ENCODE results near the gene DNAH12. TPM values are rescaled to one million over a fixed set of nuclear protein-coding genes. Genes with fewer than 3 reads are reported as not detected.
A peak's percentile ranks its signal among the peaks of the same experiment; 100 is the strongest.

DNAH12 gene
- total and polyA plus RNA-seq, 10 of the 15 experiments (the other 5 are each of a cell fraction or from before 2014, with no cell fraction given) = under 0.01 to 0.35 (median 0.08) TPM

GRCh38 chr3:57555738-57556458 lies 11.8 kb upstream of the DNAH12 start, which contains the start of gene PDE12 (continued):
- TF ChIP-seq MYB (IDR thresholded peaks at IDR 0.05; ENCODE audit: borderline replicate concordance, low read depth, low read length) (no peak; the same call in 1 of the 2 replicates), SPI1 (IDR thresholded peaks at IDR 0.05; ENCODE audit: borderline replicate concordance, insufficient read depth, low read depth, low read length) (no peak), RAD51 (IDR thresholded peaks at IDR 0.05) (peak; percentile 98), PAX5 (IDR thresholded peaks at IDR 0.05; ENCODE audit: borderline replicate concordance, low read depth, low read length) (peak; percentile 85), ZSCAN29 (IDR thresholded peaks at IDR 0.05) (no peak), YY1 (IDR thresholded peaks at IDR 0.05; ENCODE audit: low read depth, low read length) (peak; percentile 78), LARP7 (IDR thresholded peaks at IDR 0.05) (peak; percentile 78), RAD21 (IDR thresholded peaks at IDR 0.05; ENCODE audit: insufficient read depth, low read depth, low read length) (no peak)
- TF ChIP-seq, protein P1, sequence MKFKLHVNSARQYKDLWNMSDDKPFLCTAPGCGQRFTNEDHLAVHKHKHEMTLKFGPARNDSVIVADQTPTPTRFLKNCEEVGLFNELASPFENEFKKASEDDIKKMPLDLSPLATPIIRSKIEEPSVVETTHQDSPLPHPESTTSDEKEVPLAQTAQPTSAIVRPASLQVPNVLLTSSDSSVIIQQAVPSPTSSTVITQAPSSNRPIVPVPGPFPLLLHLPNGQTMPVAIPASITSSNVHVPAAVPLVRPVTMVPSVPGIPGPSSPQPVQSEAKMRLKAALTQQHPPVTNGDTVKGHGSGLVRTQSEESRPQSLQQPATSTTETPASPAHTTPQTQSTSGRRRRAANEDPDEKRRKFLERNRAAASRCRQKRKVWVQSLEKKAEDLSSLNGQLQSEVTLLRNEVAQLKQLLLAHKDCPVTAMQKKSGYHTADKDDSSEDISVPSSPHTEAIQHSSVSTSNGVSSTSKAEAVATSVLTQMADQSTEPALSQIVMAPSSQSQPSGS (IDR thresholded peaks at IDR 0.05; ENCODE audit: low read length) = peak; percentile 58; the same call in 1 of the 2 replicates

DNA sequence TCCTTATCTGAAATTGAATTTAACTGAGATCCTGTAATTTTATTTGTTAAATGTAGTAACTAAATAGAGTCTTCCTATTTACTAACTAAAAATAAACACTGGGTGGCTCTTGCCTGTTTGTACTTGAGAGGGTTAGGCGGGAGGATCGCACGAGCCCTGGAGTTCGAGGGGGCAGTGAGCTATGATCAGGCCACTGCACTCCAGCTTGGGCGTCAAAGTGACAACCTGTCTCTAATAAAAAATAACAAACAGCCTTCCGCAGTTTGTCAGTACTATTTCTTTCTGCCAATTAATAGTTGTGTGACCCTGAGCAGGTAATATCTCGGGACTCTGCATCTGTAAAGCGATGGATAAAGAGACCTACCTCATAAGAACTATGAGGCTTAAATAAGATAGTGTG lies 11.2 kb upstream of the DNAH12 start:
- H4K20me1 ChIP-seq (ENCODE audit: control insufficient read depth, insufficient read depth) = no peaks in the 10 kb centered on the region
- peaks cover 0 to 10% of the 10 kb centered on the region in 2 experiments; a peak in 2 of 4 replicates for H3K36me3 ChIP-seq (ENCODE audit: control insufficient read depth in 2 of 2, insufficient read depth in 2 of 2, low read length in 1 of 2)
- SMC1A ChIA-PET (ENCODE audit: uncharacterized antibody, unreplicated experiment) = interaction anchor here (1.4 to 2.6 kb wide), 4 partner anchors 42 to 327 kb away, joined by 4 to 14 read pairs (median 6); partner anchors contain the start of gene ARF4
- RAD21 ChIA-PET (ENCODE audit: unreplicated experiment) = interaction anchor here (0.6 to 3.7 kb wide), 5 partner anchors 42 to 271 kb away, joined by 3 to 22 read pairs (median 4); partner anchors contain the start of gene ARF4
- H3K4me2 ChIP-seq (ENCODE audit: control insufficient read depth, insufficient read depth) = peak overlapping the region; percentile 85
- CTCF ChIA-PET = interaction anchor here (1.2 to 1.6 kb wide), 3 partner anchors 38 to 271 kb away, joined by 5 to 7 read pairs (median 6); partner anchors contain the start of gene ARF4
- TSS peak; percentile 99 for BruUV-seq (replicated peaks)
- H3K27me3 ChIP-seq (replicated peaks in 1 of 2; ENCODE audit: control insufficient read depth in 2 of 2, insufficient read depth in 2 of 2, low read length in 1 of 2) = no peaks in the 10 kb centered on the region
- in situ Hi-C loops (cut with MboI) (no loop called here), intact Hi-C loops (cut with micrococcal nuclease; ENCODE audit: unreplicated experiment) (loop anchor here (5.0 kb wide), 1 partner anchor 137 kb away; the partner anchor contains the start of gene DENND6A)
- DNase-seq (ENCODE audit: low read depth, low spot score) (no peak), ATAC-seq (no peak; the same call in 2 of the 3 replicates), FAIRE-seq (no peak)
- no peaks in the 10 kb centered on the region; the same call in none of the 2 replicates for H3K4me1 ChIP-seq (ENCODE audit: control insufficient read depth, insufficient read depth, low read length)
- WGBS (ENCODE audit: insufficient coverage, insufficient replicate concordance, low lambda C conversion rate, missing lambda C conversion rate) = 24% methylated on average over 8 of the region's 8 CpGs
- peak overlapping the region; percentile 96 for H3K9ac ChIP-seq (ENCODE audit: control insufficient read depth, insufficient read depth, low read length)
- POLR2A ChIA-PET = interaction anchor here (0.7 to 5.5 kb wide), 4 partner anchors 43 to 271 kb away, joined by 3 to 36 read pairs (median 4); partner anchors contain the start of gene ARF4
- peak overlapping the region; percentile 99 for H3K27ac ChIP-seq (ENCODE audit: control insufficient read depth, insufficient read depth)
- peak overlapping the region; percentile 76 for H3K4me3 ChIP-seq
- peak overlapping the region; percentile 100 for H2AFZ ChIP-seq (ENCODE audit: control insufficient read depth, low read depth, low read length)
- H3K79me2 ChIP-seq (ENCODE audit: control insufficient read depth, insufficient read depth, low read length) = peaks cover 49% of the 10 kb centered on the region
- H3K9me3 ChIP-seq (replicated peaks; ENCODE audit: control insufficient read depth, insufficient read depth, low read length) = no peaks in the 10 kb centered on the region
- TF ChIP-seq POLR2AphosphoS2 (IDR thresholded peaks at IDR 0.05; ENCODE audit: low read depth, low read length) (no peak), ZNF217 (IDR thresholded peaks at IDR 0.05) (no peak), RELA (IDR thresholded peaks at IDR 0.05; ENCODE audit: borderline replicate concordance, partially characterized antibody) (no peak), BRCA1 (IDR thresholded peaks at IDR 0.05; ENCODE audit: low read depth, low read length) (no peak), NFYB (IDR thresholded peaks at IDR 0.05; ENCODE audit: insufficient read depth, low read depth, low read length) (no peak), SIX5 (IDR thresholded peaks at IDR 0.05; ENCODE audit: low read depth, low read length, severe bottlenecking) (no peak), ATF7 (IDR thresholded peaks at IDR 0.05; ENCODE audit: low read depth) (no peak), IKZF1 (conservative IDR thresholded peaks at IDR 0.05) (no peak), MEF2B (IDR thresholded peaks at IDR 0.05; ENCODE audit: partially characterized antibody, poor library complexity, severe bottlenecking) (no peak)
- TF ChIP-seq, protein P2, sequence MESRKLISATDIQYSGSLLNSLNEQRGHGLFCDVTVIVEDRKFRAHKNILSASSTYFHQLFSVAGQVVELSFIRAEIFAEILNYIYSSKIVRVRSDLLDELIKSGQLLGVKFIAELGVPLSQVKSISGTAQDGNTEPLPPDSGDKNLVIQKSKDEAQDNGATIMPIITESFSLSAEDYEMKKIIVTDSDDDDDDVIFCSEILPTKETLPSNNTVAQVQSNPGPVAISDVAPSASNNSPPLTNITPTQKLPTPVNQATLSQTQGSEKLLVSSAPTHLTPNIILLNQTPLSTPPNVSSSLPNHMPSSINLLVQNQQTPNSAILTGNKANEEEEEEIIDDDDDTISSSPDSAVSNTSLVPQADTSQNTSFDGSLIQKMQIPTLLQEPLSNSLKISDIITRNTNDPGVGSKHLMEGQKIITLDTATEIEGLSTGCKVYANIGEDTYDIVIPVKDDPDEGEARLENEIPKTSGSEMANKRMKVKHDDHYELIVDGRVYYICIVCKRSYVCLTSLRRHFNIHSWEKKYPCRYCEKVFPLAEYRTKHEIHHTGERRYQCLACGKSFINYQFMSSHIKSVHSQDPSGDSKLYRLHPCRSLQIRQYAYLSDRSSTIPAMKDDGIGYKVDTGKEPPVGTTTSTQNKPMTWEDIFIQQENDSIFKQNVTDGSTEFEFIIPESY (IDR thresholded peaks at IDR 0.05) = no peak
